ENCODE data around the gene ARRDC5. TPM values are rescaled to one million over a fixed set of nuclear protein-coding genes. Genes with fewer than 3 reads are reported as not detected.
"Not testable (repeated sequence)": the region's sequence is repeated elsewhere in the genome, so short reads cannot be mapped to it uniquely, and the experiment has no call there.

The ARRDC5 gene
- total RNA-seq, 1 experiment from 2014 or later, result not detected

DNA sequence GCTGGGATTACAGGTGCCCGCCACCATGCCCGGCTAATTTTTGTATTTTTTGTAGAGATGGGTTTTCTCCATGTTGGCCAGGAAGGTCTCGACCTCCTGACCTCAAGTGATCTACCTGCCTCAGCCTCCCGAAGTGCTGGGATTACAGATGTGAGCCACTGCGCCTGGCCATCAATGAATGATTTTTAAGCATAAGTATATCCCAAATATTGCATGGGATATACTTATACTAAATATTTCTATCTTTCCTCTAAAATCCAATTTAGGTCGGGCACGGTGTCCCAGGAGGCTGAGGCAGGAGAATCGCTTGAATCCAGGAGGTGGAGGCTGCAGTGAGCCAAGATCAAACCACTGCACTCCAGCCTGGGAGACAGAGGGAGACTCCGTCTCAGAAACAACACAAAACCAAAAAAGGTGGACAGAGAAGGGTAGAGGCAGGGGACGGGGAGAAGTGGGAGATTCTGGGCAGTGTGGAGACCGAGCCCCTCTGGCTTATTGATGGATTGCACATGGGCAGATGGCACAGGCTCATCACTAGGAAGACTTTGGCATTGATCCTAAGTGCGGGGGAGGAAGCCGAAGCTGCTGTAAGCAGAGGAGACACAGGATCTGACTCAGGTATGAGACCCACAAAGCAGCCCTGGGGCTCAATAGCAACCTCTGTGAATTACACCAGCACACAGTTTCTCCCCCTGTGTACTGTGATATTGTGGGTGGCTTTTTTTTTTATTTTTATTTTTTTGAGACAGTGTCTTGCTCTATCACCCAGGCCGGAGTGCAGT lies 13.5 kb downstream of the ARRDC5 start:
- intact Hi-C loops (cut with micrococcal nuclease; ENCODE audit: unreplicated experiment), result no loop called here
- Histone ChIP-seq H2AFZ (no peak overlapping the region), H3K9me3 (ENCODE audit: insufficient read depth, low read depth) (no peaks in the 10 kb centered on the region), H3K4me1 (replicated peaks; ENCODE audit: insufficient read depth) (no peaks in the 10 kb centered on the region), H3K79me2 (ENCODE audit: low read depth) (no peaks in the 10 kb centered on the region), H3K36me3 (ENCODE audit: low read depth) (no peaks in the 10 kb centered on the region), H3K27me3 (ENCODE audit: insufficient read depth, low read depth) (no peaks in the 10 kb centered on the region), H3F3A (ENCODE audit: insufficient read depth, low read depth) (no peaks in the 10 kb centered on the region), H3K4me3 (no peak overlapping the region), H4K20me1 (ENCODE audit: insufficient read depth) (no peaks in the 10 kb centered on the region), H3K27ac (no peak overlapping the region), H3K4me2 (no peak overlapping the region), H3K9me2 (ENCODE audit: insufficient read depth) (no peaks in the 10 kb centered on the region)
- POLR2A ChIA-PET (ENCODE audit: unreplicated experiment), result no interaction called here
- CTCF ChIA-PET, result no interaction called here
- peak; percentile 22 to 52 for DNase-seq
- no TSS peak for BruUV-seq (replicated peaks)
- TF ChIP-seq, protein P1, sequence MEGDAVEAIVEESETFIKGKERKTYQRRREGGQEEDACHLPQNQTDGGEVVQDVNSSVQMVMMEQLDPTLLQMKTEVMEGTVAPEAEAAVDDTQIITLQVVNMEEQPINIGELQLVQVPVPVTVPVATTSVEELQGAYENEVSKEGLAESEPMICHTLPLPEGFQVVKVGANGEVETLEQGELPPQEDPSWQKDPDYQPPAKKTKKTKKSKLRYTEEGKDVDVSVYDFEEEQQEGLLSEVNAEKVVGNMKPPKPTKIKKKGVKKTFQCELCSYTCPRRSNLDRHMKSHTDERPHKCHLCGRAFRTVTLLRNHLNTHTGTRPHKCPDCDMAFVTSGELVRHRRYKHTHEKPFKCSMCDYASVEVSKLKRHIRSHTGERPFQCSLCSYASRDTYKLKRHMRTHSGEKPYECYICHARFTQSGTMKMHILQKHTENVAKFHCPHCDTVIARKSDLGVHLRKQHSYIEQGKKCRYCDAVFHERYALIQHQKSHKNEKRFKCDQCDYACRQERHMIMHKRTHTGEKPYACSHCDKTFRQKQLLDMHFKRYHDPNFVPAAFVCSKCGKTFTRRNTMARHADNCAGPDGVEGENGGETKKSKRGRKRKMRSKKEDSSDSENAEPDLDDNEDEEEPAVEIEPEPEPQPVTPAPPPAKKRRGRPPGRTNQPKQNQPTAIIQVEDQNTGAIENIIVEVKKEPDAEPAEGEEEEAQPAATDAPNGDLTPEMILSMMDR (conservative IDR thresholded peaks at IDR 0.05), result no peak

DNA sequence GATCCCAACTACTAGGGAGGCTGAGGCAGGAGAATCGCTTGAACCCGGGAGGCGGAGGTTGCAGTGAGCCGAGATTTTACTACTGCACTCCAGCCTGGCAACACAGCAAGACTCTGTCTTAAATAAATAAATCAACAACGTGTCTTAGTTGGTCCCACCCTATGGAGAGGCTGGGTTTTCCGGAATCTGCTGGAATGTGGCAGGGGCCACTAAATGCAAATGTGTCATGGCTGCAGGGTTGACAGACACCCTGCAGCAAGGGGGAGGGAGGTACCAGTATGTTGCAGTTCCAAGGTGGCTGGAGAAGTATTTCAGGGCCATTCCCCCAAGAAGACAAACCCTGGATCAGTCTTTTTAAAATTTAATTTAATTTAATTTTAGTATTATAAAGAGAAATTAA lies 14.9 kb downstream of the ARRDC5 start:
- H2AFZ ChIP-seq; DNase-seq; H3K4me2 ChIP-seq; intact Hi-C loops (cut with micrococcal nuclease; ENCODE audit: unreplicated experiment); H3K27me3 ChIP-seq (ENCODE audit: insufficient read depth, low read depth); H3K4me3 ChIP-seq; H3K27ac ChIP-seq; H3K9me2 ChIP-seq (ENCODE audit: insufficient read depth); POLR2A ChIA-PET (ENCODE audit: unreplicated experiment); H4K20me1 ChIP-seq (ENCODE audit: insufficient read depth); H3K9me3 ChIP-seq (ENCODE audit: insufficient read depth, low read depth); H3F3A ChIP-seq (ENCODE audit: insufficient read depth, low read depth); H3K4me1 ChIP-seq (replicated peaks; ENCODE audit: insufficient read depth); BruUV-seq (replicated peaks); H3K79me2 ChIP-seq (ENCODE audit: low read depth); H3K36me3 ChIP-seq (ENCODE audit: low read depth): not testable (repeated sequence)
- CTCF ChIA-PET, result interaction anchor here (0.6 kb wide), 1 partner anchor 8 kb away, joined by 5 read pairs; no protein-coding TSS in a partner anchor

DNA sequence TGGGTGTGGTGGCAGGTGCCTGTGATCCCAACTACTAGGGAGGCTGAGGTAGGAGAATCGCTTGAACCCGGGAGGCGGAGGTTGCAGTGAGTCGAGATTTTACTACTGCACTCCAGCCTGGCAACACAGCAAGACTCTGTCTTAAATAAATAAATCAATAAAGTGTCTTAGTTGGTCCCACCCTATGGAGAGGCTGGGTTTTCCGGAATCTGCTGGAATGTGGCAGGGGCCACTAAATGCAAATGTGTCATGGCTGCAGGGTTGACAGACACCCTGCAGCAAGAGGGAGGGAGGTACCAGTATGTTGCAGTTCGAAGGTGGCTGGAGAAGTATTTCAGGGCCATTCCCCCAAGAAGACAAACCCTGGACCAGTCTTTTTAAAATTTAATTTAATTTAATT lies 17.7 kb downstream of the ARRDC5 start:
- H2AFZ ChIP-seq; H3K4me3 ChIP-seq; H3K27ac ChIP-seq; CTCF ChIA-PET; POLR2A ChIA-PET (ENCODE audit: unreplicated experiment); intact Hi-C loops (cut with micrococcal nuclease; ENCODE audit: unreplicated experiment); H3K9me3 ChIP-seq (ENCODE audit: insufficient read depth, low read depth); H4K20me1 ChIP-seq (ENCODE audit: insufficient read depth); H3K79me2 ChIP-seq (ENCODE audit: low read depth); H3K4me2 ChIP-seq; H3K9me2 ChIP-seq (ENCODE audit: insufficient read depth); H3K27me3 ChIP-seq (ENCODE audit: insufficient read depth, low read depth); H3K4me1 ChIP-seq (replicated peaks; ENCODE audit: insufficient read depth); H3F3A ChIP-seq (ENCODE audit: insufficient read depth, low read depth); H3K36me3 ChIP-seq (ENCODE audit: low read depth); BruUV-seq (replicated peaks); DNase-seq: not testable (repeated sequence)

DNA sequence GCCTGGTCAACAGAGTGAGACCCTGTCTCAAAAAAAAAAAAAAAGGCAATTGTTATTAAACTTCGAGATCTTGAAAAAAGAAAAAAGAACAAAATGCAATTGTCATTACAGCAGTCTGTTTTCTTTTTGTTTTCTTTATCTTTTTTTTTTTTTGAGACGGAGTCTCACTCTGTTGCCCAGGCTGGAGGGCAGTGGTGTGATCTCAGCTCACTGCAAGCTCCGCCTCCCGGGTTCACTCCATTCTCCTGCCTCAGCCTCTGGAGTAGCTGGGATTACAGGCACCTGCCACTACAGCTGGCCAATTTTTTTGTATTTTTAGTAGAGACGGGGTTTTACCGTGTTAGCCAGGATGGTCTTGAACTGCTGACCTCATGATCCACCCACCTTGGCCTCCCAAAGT lies 19.8 kb downstream of the ARRDC5 start:
- H3K9me2 ChIP-seq (ENCODE audit: insufficient read depth); intact Hi-C loops (cut with micrococcal nuclease; ENCODE audit: unreplicated experiment); H3K79me2 ChIP-seq (ENCODE audit: low read depth); H3K27me3 ChIP-seq (ENCODE audit: insufficient read depth, low read depth); H3K4me1 ChIP-seq (replicated peaks; ENCODE audit: insufficient read depth); CTCF ChIA-PET; H3K9me3 ChIP-seq (ENCODE audit: insufficient read depth, low read depth); H3K36me3 ChIP-seq (ENCODE audit: low read depth); DNase-seq; POLR2A ChIA-PET (ENCODE audit: unreplicated experiment); H4K20me1 ChIP-seq (ENCODE audit: insufficient read depth); H3F3A ChIP-seq (ENCODE audit: insufficient read depth, low read depth); BruUV-seq (replicated peaks); H2AFZ ChIP-seq; H3K4me3 ChIP-seq; H3K4me2 ChIP-seq; H3K27ac ChIP-seq: not testable (repeated sequence)
